Measurements from ENCODE around the gene GABRG3.

GABRG3 gene

DNA sequence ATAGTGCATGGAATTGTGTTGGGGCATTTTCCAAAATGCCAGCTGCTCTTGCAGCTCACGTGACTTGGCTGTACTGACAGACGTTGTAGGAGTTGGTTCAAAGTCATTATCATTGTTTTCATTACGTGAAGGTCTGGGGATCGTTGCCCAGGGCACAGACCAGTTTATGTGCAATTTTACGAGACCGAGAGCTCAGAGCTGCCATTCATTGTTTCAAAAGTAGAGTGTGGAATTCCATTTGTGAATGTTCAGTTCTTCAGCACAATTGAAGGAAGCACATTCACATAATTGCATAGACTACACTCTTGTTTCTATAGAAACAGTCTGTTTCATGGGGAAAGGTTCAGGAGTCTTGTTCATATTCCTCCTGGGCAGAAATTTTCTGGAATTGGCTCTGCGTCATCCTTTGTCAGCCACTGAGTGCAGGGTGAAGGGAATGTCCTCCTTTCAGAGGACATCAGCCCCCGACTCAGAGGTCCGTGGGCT is 54.5 kb downstream of the GABRG3 start:
- H3K4me3 ChIP-seq (ENCODE audit: low read depth, low read length) = no peak overlapping the region
- DNase-seq (ENCODE audit: low read depth) = no peak
- TF ChIP-seq CTCF (IDR thresholded peaks at IDR 0.05; ENCODE audit: insufficient read depth, low read depth, low read length, missing control alignments) = no peak

- no peak overlapping the region for H3K4me3 ChIP-seq (ENCODE audit: low read depth, low read length)
- TF ChIP-seq CTCF (IDR thresholded peaks at IDR 0.05; ENCODE audit: insufficient read depth, low read depth, low read length, missing control alignments) = no peak
- DNase-seq (ENCODE audit: low read depth) = no peak
Measured at GRCh38 chr15:27027229-27027628, 56.2 kb downstream of the GABRG3 start.

- no peak for TF ChIP-seq CTCF (IDR thresholded peaks at IDR 0.05; ENCODE audit: insufficient read depth, low read depth, low read length, missing control alignments)
- H3K4me3 ChIP-seq (ENCODE audit: low read depth, low read length) = no peak overlapping the region
- no peak for DNase-seq (ENCODE audit: low read depth)
Measured at GRCh38 chr15:27028858-27029477, 58.0 kb downstream of the GABRG3 start.

DNA sequence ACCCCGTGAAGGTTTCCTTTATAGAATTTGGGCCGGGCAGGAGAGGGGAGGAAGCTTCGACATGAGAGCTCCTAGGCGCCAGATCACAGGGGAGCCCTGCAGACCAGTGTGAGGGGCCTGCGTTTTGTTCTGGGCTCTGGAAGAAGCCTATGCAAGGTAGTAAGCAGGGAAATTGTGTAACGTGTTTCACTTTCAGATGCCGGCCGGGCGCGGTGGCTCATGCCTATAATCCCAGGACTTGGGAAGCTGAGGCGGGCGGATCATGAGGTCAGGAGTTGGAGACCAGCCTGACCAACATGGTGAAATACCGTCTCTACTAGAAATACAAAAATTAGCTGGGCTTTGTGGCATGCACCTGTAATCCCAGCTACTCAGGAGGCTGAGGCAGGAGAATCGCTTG is 65.2 kb downstream of the GABRG3 start:
- no peak overlapping the region for H3K4me3 ChIP-seq (ENCODE audit: low read depth, low read length)
- no peak for DNase-seq (ENCODE audit: low read depth)
- no peak for TF ChIP-seq CTCF (IDR thresholded peaks at IDR 0.05; ENCODE audit: insufficient read depth, low read depth, low read length, missing control alignments)

DNA sequence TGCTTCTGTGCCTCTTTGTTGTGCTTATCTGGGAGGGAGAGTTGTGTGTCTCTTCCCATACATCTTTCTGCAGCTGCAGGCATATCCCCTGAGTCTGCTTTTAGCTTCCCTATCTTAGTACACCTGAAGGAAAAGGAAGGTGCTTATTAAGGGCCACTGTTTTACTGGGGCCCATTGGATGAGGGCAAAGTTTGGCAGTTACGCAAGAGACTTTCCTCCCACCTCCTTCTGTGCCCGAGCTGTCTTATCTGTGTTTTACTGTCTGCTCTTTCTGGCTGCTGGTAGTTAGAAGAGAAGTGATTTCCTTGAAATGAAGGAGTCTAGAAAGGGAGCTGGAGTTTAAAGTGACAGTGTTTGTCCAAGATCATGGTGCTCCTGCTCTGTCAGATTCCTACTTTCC is 66.5 kb downstream of the GABRG3 start:
- no peak overlapping the region for H3K4me3 ChIP-seq (ENCODE audit: low read depth, low read length)
- no peak for DNase-seq (ENCODE audit: low read depth)
- no peak for TF ChIP-seq CTCF (IDR thresholded peaks at IDR 0.05; ENCODE audit: insufficient read depth, low read depth, low read length, missing control alignments)

- no peak overlapping the region for H3K4me3 ChIP-seq (ENCODE audit: low read depth, low read length)
- DNase-seq (ENCODE audit: low read depth) = no peak
- TF ChIP-seq CTCF (IDR thresholded peaks at IDR 0.05; ENCODE audit: insufficient read depth, low read depth, low read length, missing control alignments) = no peak
Measured at GRCh38 chr15:27039152-27039551, 68.2 kb downstream of the GABRG3 start.

DNA sequence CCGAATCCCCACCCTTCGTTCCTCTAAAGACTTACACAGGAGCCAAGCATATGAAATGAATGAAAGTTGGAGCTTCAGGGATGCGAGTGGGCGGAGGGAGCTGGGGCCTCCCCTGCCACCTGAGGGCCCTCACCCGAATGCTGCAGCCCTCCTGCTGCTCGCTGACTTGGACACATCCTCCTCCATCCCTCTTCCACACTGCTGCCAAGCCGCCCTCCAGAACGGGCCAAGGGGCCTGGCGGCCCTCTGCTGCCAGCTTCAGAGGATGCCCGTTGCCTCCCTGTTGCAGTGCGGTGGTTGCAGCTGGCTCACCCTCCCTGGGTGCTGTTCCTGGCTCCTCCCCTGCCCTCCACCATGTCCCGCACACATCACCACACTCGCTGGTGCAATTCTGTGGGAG is 71.2 kb downstream of the GABRG3 start:
- H3K4me3 ChIP-seq (ENCODE audit: low read depth, low read length) = no peak overlapping the region
- DNase-seq (ENCODE audit: low read depth) = no peak
- no peak for TF ChIP-seq CTCF (IDR thresholded peaks at IDR 0.05; ENCODE audit: insufficient read depth, low read depth, low read length, missing control alignments)

Measured in GM12865 (cell line).